Measurements from ENCODE around the gene ARMC10. TPM values are rescaled to one million over a fixed set of nuclear protein-coding genes. Genes with fewer than 3 reads are reported as not detected.

The ARMC10 gene
- total and polyA plus RNA-seq, 2 experiments from 2014 or later: 43.4 to 48.2 TPM

DNA sequence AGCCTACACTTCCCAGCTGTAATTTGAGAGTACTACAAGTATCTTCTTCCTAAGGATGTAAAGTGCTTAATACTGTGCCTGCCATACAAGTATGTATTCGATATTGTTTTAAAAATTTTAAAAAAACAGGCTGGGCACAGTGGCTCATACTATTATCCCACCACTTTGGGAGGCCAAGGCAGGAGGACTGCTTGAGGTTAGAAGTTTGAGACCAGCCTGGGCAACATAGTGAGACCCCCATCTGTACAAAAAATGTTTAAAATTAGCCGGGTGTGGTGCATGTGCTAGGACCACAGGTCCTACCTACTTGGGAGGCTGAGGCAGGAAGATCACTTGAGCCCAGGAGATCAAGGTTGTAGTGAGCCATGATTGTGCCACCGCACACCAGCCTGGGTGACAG is 8.3 kb downstream of the ARMC10 start:
- no peak overlapping the region for H3K27ac ChIP-seq (ENCODE audit: low read depth)
- H3F3A ChIP-seq (replicated peaks; ENCODE audit: low read depth): no peaks in the 10 kb centered on the region
- Mint-ChIP-seq H3K36me3 (ENCODE audit: low read depth) (peaks cover 24% of the 10 kb centered on the region; the same call in 2 of the 3 replicates), H3K27me3 (ENCODE audit: insufficient read depth, low read depth, poor library complexity) (peaks cover 3% of the 10 kb centered on the region), H3K4me3 (no peak overlapping the region), H3K4me1 (peaks cover 14% of the 10 kb centered on the region), H3K27ac (no peak overlapping the region), H3K9me3 (no peaks in the 10 kb centered on the region)
- no peaks in the 10 kb centered on the region for H3K27me3 ChIP-seq (ENCODE audit: insufficient read depth)
- peaks cover 14% of the 10 kb centered on the region for H3K4me1 ChIP-seq (ENCODE audit: insufficient read depth)
- H3K79me2 ChIP-seq (replicated peaks; ENCODE audit: insufficient read depth): peaks cover 49% of the 10 kb centered on the region
- DNase-seq (ENCODE audit: low spot score): no peak
- no peaks in the 10 kb centered on the region for H3K9me2 ChIP-seq (ENCODE audit: insufficient read depth)
- H3K36me3 ChIP-seq (ENCODE audit: insufficient read depth): peaks cover 19% of the 10 kb centered on the region; the same call in 1 of the 2 replicates
- no peak overlapping the region for H3K4me2 ChIP-seq
- no peak for ATAC-seq
- H2AFZ ChIP-seq: no peak overlapping the region
- no peak overlapping the region for H3K4me3 ChIP-seq
- H4K20me1 ChIP-seq (replicated peaks; ENCODE audit: insufficient read depth): no peaks in the 10 kb centered on the region
- TF ChIP-seq EZH2 (IDR thresholded peaks at IDR 0.05; ENCODE audit: low read depth, unreplicated experiment) (no peak), NANOG (IDR thresholded peaks at IDR 0.05; ENCODE audit: borderline replicate concordance) (no peak), CREB1 (CRISPR knock-in tag; IDR thresholded peaks at IDR 0.05; ENCODE audit: low read depth) (no peak), POLR2AphosphoS5 (IDR thresholded peaks at IDR 0.05; ENCODE audit: low read depth) (no peak), ZNF114 (CRISPR knock-in tag; IDR thresholded peaks at IDR 0.05) (no peak), ZNF331 (CRISPR knock-in tag; IDR thresholded peaks at IDR 0.05; ENCODE audit: low read depth) (no peak), EZH2phosphoT487 (IDR thresholded peaks at IDR 0.05; ENCODE audit: unreplicated experiment) (no peak), STAT1 (IDR thresholded peaks at IDR 0.05; ENCODE audit: unreplicated experiment) (no peak), JUNB (IDR thresholded peaks at IDR 0.05; ENCODE audit: unreplicated experiment) (no peak)
- TF ChIP-seq, protein P1, sequence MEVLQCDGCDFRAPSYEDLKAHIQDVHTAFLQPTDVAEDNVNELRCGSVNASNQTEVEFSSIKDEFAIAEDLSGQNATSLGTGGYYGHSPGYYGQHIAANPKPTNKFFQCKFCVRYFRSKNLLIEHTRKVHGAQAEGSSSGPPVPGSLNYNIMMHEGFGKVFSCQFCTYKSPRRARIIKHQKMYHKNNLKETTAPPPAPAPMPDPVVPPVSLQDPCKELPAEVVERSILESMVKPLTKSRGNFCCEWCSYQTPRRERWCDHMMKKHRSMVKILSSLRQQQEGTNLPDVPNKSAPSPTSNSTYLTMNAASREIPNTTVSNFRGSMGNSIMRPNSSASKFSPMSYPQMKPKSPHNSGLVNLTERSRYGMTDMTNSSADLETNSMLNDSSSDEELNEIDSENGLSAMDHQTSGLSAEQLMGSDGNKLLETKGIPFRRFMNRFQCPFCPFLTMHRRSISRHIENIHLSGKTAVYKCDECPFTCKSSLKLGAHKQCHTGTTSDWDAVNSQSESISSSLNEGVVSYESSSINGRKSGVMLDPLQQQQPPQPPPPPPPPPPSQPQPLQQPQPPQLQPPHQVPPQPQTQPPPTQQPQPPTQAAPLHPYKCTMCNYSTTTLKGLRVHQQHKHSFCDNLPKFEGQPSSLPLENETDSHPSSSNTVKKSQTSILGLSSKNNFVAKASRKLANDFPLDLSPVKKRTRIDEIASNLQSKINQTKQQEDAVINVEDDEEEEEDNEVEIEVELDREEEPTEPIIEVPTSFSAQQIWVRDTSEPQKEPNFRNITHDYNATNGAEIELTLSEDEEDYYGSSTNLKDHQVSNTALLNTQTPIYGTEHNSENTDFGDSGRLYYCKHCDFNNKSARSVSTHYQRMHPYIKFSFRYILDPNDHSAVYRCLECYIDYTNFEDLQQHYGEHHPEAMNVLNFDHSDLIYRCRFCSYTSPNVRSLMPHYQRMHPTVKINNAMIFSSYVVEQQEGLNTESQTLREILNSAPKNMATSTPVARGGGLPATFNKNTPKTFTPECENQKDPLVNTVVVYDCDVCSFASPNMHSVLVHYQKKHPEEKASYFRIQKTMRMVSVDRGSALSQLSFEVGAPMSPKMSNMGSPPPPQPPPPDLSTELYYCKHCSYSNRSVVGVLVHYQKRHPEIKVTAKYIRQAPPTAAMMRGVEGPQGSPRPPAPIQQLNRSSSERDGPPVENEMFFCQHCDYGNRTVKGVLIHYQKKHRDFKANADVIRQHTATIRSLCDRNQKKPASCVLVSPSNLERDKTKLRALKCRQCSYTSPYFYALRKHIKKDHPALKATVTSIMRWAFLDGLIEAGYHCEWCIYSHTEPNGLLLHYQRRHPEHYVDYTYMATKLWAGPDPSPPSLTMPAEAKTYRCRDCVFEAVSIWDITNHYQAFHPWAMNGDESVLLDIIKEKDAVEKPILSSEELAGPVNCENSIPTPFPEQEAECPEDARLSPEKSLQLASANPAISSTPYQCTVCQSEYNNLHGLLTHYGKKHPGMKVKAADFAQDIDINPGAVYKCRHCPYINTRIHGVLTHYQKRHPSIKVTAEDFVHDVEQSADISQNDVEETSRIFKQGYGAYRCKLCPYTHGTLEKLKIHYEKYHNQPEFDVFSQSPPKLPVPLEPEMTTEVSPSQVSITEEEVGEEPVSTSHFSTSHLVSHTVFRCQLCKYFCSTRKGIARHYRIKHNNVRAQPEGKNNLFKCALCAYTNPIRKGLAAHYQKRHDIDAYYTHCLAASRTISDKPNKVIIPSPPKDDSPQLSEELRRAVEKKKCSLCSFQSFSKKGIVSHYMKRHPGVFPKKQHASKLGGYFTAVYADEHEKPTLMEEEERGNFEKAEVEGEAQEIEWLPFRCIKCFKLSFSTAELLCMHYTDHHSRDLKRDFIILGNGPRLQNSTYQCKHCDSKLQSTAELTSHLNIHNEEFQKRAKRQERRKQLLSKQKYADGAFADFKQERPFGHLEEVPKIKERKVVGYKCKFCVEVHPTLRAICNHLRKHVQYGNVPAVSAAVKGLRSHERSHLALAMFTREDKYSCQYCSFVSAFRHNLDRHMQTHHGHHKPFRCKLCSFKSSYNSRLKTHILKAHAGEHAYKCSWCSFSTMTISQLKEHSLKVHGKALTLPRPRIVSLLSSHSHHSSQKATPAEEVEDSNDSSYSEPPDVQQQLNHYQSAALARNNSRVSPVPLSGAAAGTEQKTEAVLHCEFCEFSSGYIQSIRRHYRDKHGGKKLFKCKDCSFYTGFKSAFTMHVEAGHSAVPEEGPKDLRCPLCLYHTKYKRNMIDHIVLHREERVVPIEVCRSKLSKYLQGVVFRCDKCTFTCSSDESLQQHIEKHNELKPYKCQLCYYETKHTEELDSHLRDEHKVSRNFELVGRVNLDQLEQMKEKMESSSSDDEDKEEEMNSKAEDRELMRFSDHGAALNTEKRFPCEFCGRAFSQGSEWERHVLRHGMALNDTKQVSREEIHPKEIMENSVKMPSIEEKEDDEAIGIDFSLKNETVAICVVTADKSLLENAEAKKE (CRISPR knock-in tag; IDR thresholded peaks at IDR 0.05): no peak
- TF ChIP-seq, protein P2, sequence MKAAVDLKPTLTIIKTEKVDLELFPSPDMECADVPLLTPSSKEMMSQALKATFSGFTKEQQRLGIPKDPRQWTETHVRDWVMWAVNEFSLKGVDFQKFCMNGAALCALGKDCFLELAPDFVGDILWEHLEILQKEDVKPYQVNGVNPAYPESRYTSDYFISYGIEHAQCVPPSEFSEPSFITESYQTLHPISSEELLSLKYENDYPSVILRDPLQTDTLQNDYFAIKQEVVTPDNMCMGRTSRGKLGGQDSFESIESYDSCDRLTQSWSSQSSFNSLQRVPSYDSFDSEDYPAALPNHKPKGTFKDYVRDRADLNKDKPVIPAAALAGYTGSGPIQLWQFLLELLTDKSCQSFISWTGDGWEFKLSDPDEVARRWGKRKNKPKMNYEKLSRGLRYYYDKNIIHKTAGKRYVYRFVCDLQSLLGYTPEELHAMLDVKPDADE (IDR thresholded peaks at IDR 0.05): no peak
- TF ChIP-seq, protein P3, sequence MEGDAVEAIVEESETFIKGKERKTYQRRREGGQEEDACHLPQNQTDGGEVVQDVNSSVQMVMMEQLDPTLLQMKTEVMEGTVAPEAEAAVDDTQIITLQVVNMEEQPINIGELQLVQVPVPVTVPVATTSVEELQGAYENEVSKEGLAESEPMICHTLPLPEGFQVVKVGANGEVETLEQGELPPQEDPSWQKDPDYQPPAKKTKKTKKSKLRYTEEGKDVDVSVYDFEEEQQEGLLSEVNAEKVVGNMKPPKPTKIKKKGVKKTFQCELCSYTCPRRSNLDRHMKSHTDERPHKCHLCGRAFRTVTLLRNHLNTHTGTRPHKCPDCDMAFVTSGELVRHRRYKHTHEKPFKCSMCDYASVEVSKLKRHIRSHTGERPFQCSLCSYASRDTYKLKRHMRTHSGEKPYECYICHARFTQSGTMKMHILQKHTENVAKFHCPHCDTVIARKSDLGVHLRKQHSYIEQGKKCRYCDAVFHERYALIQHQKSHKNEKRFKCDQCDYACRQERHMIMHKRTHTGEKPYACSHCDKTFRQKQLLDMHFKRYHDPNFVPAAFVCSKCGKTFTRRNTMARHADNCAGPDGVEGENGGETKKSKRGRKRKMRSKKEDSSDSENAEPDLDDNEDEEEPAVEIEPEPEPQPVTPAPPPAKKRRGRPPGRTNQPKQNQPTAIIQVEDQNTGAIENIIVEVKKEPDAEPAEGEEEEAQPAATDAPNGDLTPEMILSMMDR (conservative IDR thresholded peaks at IDR 0.05; ENCODE audit: low read depth in 2 of 2): no peak
- TF ChIP-seq, protein P4, sequence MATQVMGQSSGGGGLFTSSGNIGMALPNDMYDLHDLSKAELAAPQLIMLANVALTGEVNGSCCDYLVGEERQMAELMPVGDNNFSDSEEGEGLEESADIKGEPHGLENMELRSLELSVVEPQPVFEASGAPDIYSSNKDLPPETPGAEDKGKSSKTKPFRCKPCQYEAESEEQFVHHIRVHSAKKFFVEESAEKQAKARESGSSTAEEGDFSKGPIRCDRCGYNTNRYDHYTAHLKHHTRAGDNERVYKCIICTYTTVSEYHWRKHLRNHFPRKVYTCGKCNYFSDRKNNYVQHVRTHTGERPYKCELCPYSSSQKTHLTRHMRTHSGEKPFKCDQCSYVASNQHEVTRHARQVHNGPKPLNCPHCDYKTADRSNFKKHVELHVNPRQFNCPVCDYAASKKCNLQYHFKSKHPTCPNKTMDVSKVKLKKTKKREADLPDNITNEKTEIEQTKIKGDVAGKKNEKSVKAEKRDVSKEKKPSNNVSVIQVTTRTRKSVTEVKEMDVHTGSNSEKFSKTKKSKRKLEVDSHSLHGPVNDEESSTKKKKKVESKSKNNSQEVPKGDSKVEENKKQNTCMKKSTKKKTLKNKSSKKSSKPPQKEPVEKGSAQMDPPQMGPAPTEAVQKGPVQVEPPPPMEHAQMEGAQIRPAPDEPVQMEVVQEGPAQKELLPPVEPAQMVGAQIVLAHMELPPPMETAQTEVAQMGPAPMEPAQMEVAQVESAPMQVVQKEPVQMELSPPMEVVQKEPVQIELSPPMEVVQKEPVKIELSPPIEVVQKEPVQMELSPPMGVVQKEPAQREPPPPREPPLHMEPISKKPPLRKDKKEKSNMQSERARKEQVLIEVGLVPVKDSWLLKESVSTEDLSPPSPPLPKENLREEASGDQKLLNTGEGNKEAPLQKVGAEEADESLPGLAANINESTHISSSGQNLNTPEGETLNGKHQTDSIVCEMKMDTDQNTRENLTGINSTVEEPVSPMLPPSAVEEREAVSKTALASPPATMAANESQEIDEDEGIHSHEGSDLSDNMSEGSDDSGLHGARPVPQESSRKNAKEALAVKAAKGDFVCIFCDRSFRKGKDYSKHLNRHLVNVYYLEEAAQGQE (IDR thresholded peaks at IDR 0.05; ENCODE audit: unreplicated experiment): no peak
